ENCODE measurements around the gene SMAP2. TPM values are rescaled to one million over a fixed set of nuclear protein-coding genes. Genes with fewer than 3 reads are reported as not detected.

Gene SMAP2
- total and polyA plus RNA-seq, 2 of the 4 experiments (the other 2 are of a cell fraction) = 30.1 to 31.0 TPM

GRCh38 chr1:40361637-40362036 lies 11.9 kb upstream of the SMAP2 start:
- no peak overlapping the region for H3K4me3 ChIP-seq (ENCODE audit: insufficient read depth, low read depth, low read length)
- no peak overlapping the region for H2AK9ac ChIP-seq (replicated peaks; ENCODE audit: low read depth, low read length, poor library complexity)
- H3K9me1 ChIP-seq (ENCODE audit: insufficient read depth, low read length) = no peaks in the 10 kb centered on the region
- H3K18ac ChIP-seq (ENCODE audit: low read depth, low read length) = no peak overlapping the region
- ChIA-PET CTCF (no interaction called here), POLR2A (ENCODE audit: unreplicated experiment) (no interaction called here)
- BruUV-seq (replicated peaks) = no TSS peak
- no peak overlapping the region for H3K9ac ChIP-seq (ENCODE audit: low read depth, low read length)
- no peak overlapping the region for H2AK5ac ChIP-seq (ENCODE audit: low read depth, low read length)
- in situ Hi-C loops (cut with MboI; ENCODE audit: low sequenced_read_pairs) (no loop called here), dilution Hi-C loops (cut with HindIII; ENCODE audit: low sequenced_read_pairs, unreplicated experiment) (no loop called here), intact Hi-C loops (cut with micrococcal nuclease) (no loop called here)
- no peak for ATAC-seq (ENCODE audit: low read depth)
- no peak overlapping the region for H2BK120ac ChIP-seq (ENCODE audit: low read depth, low read length)
- H3K14ac ChIP-seq (replicated peaks; ENCODE audit: low read depth, low read length) = no peak overlapping the region
- no peak overlapping the region for H2BK5ac ChIP-seq (ENCODE audit: low read depth, low read length, poor library complexity, severe bottlenecking)
- no peak overlapping the region for H2BK20ac ChIP-seq (ENCODE audit: low read depth, low read length)
- H2BK15ac ChIP-seq (ENCODE audit: low read depth, low read length) = no peak overlapping the region
- H3K27ac ChIP-seq (ENCODE audit: insufficient read depth, low read length) = no peak overlapping the region
- no peaks in the 10 kb centered on the region for H4K20me1 ChIP-seq (ENCODE audit: insufficient read depth, low read length)
- no peak overlapping the region for H3K23ac ChIP-seq (ENCODE audit: low read depth, low read length)
- no peak overlapping the region for H3K56ac ChIP-seq (ENCODE audit: extremely low read depth, insufficient read depth, low read length)
- H4K8ac ChIP-seq (ENCODE audit: low read depth in 2 of 2, low read length in 2 of 2) = no peak overlapping the region
- no peaks in the 10 kb centered on the region for H3K79me1 ChIP-seq (ENCODE audit: low read depth in 1 of 2, low read length in 2 of 2)
- H3K9me3 ChIP-seq (ENCODE audit: control insufficient read depth, insufficient read depth, low read length) = peaks cover 11% of the 10 kb centered on the region
- H3K27me3 ChIP-seq (ENCODE audit: control insufficient read depth, insufficient read depth, low read length) = peaks cover 11% of the 10 kb centered on the region
- H3K4me1 ChIP-seq (ENCODE audit: control insufficient read depth, insufficient read depth, low read length) = no peaks in the 10 kb centered on the region
- H4K5ac ChIP-seq (ENCODE audit: low read depth, low read length) = no peak overlapping the region
- H3K4me2 ChIP-seq (ENCODE audit: low read depth, low read length) = no peak overlapping the region
- no peak overlapping the region for H4K91ac ChIP-seq (ENCODE audit: insufficient read depth, low read depth, low read length)
- WGBS, 2 experiments (ENCODE audit: extremely low coverage in 2 of 2, insufficient read length in 1 of 2) = 45% methylated on average over 2 of the region's 4 CpGs; no CpG with 5 or more reads in 1 of the 2 experiments
- H3K36me3 ChIP-seq (ENCODE audit: control insufficient read depth, insufficient read depth, low read length) = no peaks in the 10 kb centered on the region
- DNase-seq = no peak
- H3K4ac ChIP-seq (ENCODE audit: low read depth, low read length) = no peak overlapping the region
- TF ChIP-seq NFE2L2 (IDR thresholded peaks at IDR 0.05; ENCODE audit: low read depth, low read length) (no peak), USF2 (IDR thresholded peaks at IDR 0.05; ENCODE audit: low read depth, low read length) (no peak), MAFK (IDR thresholded peaks at IDR 0.05; ENCODE audit: low read depth, low read length) (no peak), FOS (IDR thresholded peaks at IDR 0.05; ENCODE audit: low read depth, low read length) (no peak), CHD1 (IDR thresholded peaks at IDR 0.05; ENCODE audit: low read depth, low read length) (no peak), ELK1 (IDR thresholded peaks at IDR 0.05; ENCODE audit: borderline replicate concordance, low read depth, low read length) (no peak)
- H2AFZ ChIP-seq (replicated peaks; ENCODE audit: low read length, poor library complexity) = no peak overlapping the region

Data from IMR-90 (cell line).